Measurements from ENCODE around the gene FBXW10.
A peak's percentile ranks its signal among the peaks of the same experiment; 100 is the strongest.
"Not testable (repeated sequence)": the region's sequence is repeated elsewhere in the genome, so short reads cannot be mapped to it uniquely, and the experiment has no call there.

Gene FBXW10

GRCh38 chr17:18743699-18744421, at the start of gene FBXW10:
Gene FBXW10, plus strand, starts transcription at chr17:18744054. Its CDS starts 191 bp downstream, at chr17:18744245.
- DNase-seq, result not testable (repeated sequence)

GRCh38 chr17:18695143-18695542, 48.7 kb upstream of the FBXW10 start:
- DNase-seq, result not testable (repeated sequence)

GRCh38 chr17:18698473-18699103, 45.3 kb upstream of the FBXW10 start:
- DNase-seq, result not testable (repeated sequence)

- not testable (repeated sequence) for DNase-seq
Measured at GRCh38 chr17:18705955-18706354, 37.9 kb upstream of the FBXW10 start.

- DNase-seq, result not testable (repeated sequence)
Measured at GRCh38 chr17:18708215-18708614, 35.6 kb upstream of the FBXW10 start.

- peak; percentile 53 to 63 for DNase-seq
Measured at GRCh38 chr17:18712354-18712999, 31.4 kb upstream of the FBXW10 start.

GRCh38 chr17:18718643-18719427, 25.0 kb upstream of the FBXW10 start:
- DNase-seq, result not testable (repeated sequence)

GRCh38 chr17:18719428-18720110, 24.3 kb upstream of the FBXW10 start:
- not testable (repeated sequence) for DNase-seq

- not testable (repeated sequence) for DNase-seq
Measured at GRCh38 chr17:18721775-18722547, 21.9 kb upstream of the FBXW10 start.

GRCh38 chr17:18722612-18723011, 21.2 kb upstream of the FBXW10 start:
- not testable (repeated sequence) for DNase-seq

GRCh38 chr17:18723509-18723908, 20.3 kb upstream of the FBXW10 start:
- DNase-seq, result not testable (repeated sequence)

GRCh38 chr17:18732438-18732837, 11.4 kb upstream of the FBXW10 start:
- not testable (repeated sequence) for DNase-seq

GRCh38 chr17:18733350-18733749, 10.5 kb upstream of the FBXW10 start:
- DNase-seq, result not testable (repeated sequence)

GRCh38 chr17:18739616-18740391, 4.0 kb upstream of the FBXW10 start:
- not testable (repeated sequence) for DNase-seq

- not testable (repeated sequence) for DNase-seq
Measured at GRCh38 chr17:18741228-18741627, 2.6 kb upstream of the FBXW10 start.

- not testable (repeated sequence) for DNase-seq
Measured at GRCh38 chr17:18744726-18745125, 872 bp downstream of the FBXW10 start.

- DNase-seq, result not testable (repeated sequence)
Measured at GRCh38 chr17:18746551-18746950, 2.7 kb downstream of the FBXW10 start.

- DNase-seq, result not testable (repeated sequence)
Measured at GRCh38 chr17:18747501-18747900, 3.6 kb downstream of the FBXW10 start.

- not testable (repeated sequence) for DNase-seq
Measured at GRCh38 chr17:18750242-18750641, 6.4 kb downstream of the FBXW10 start.

GRCh38 chr17:18753829-18754409, 10.1 kb downstream of the FBXW10 start:
- DNase-seq, result not testable (repeated sequence)

Data from activated CD4-positive, alpha-beta T cell treated with anti-CD3 and anti-CD28 coated beads for 4 hours (primary cell).